ENCODE data around the gene RABGAP1.

RABGAP1 gene

GRCh38 chr9:123120131-123120530, 179.3 kb downstream of the RABGAP1 start:
- TF ChIP-seq GATA1 (IDR thresholded peaks at IDR 0.05; ENCODE audit: low read depth, low read length) (no peak), POLR2A (IDR thresholded peaks at IDR 0.05; ENCODE audit: low read length) (no peak)
- no peak for DNase-seq

- DNase-seq: no peak
- no peak for TF ChIP-seq GATA1 (IDR thresholded peaks at IDR 0.05; ENCODE audit: low read depth, low read length)
- no peak for TF ChIP-seq POLR2A (IDR thresholded peaks at IDR 0.05; ENCODE audit: low read length)
Measured at GRCh38 chr9:123120953-123121352, 180.1 kb downstream of the RABGAP1 start.

GRCh38 chr9:123121457-123121856, 180.6 kb downstream of the RABGAP1 start:
- TF ChIP-seq POLR2A (IDR thresholded peaks at IDR 0.05; ENCODE audit: low read length) (no peak), GATA1 (IDR thresholded peaks at IDR 0.05; ENCODE audit: low read depth, low read length) (no peak)
- no peak for DNase-seq

- no peak for TF ChIP-seq GATA1 (IDR thresholded peaks at IDR 0.05; ENCODE audit: low read depth, low read length)
- no peak for TF ChIP-seq POLR2A (IDR thresholded peaks at IDR 0.05; ENCODE audit: low read length)
- DNase-seq: no peak
Measured at GRCh38 chr9:123127512-123128075, 186.8 kb downstream of the RABGAP1 start.

- no peak for TF ChIP-seq GATA1 (IDR thresholded peaks at IDR 0.05; ENCODE audit: low read depth, low read length)
- no peak for TF ChIP-seq POLR2A (IDR thresholded peaks at IDR 0.05; ENCODE audit: low read length)
- no peak for DNase-seq
Measured at GRCh38 chr9:123128591-123128990, 187.8 kb downstream of the RABGAP1 start.

- no peak for DNase-seq
- TF ChIP-seq POLR2A (IDR thresholded peaks at IDR 0.05; ENCODE audit: low read length) (no peak), GATA1 (IDR thresholded peaks at IDR 0.05; ENCODE audit: low read depth, low read length) (no peak)
Measured at GRCh38 chr9:123129423-123129822, 188.6 kb downstream of the RABGAP1 start.

- DNase-seq: no peak
- TF ChIP-seq POLR2A (IDR thresholded peaks at IDR 0.05; ENCODE audit: low read length) (no peak), GATA1 (IDR thresholded peaks at IDR 0.05; ENCODE audit: low read depth, low read length) (no peak)
Measured at GRCh38 chr9:123131258-123131657, 190.4 kb downstream of the RABGAP1 start.

- DNase-seq: no peak
- TF ChIP-seq GATA1 (IDR thresholded peaks at IDR 0.05; ENCODE audit: low read depth, low read length) (no peak), POLR2A (IDR thresholded peaks at IDR 0.05; ENCODE audit: low read length) (no peak)
Measured at GRCh38 chr9:123131993-123132392, 191.2 kb downstream of the RABGAP1 start.

- TF ChIP-seq GATA1 (IDR thresholded peaks at IDR 0.05; ENCODE audit: low read depth, low read length): no peak
- TF ChIP-seq POLR2A (IDR thresholded peaks at IDR 0.05; ENCODE audit: low read length): no peak
Measured at GRCh38 chr9:123132696-123133095, 191.9 kb downstream of the RABGAP1 start.

GRCh38 chr9:123135430-123135829, 194.6 kb downstream of the RABGAP1 start:
- DNase-seq: no peak
- TF ChIP-seq POLR2A (IDR thresholded peaks at IDR 0.05; ENCODE audit: low read length) (no peak), GATA1 (IDR thresholded peaks at IDR 0.05; ENCODE audit: low read depth, low read length) (no peak)

More at GRCh38 chr9:123132696-123133095, 191.9 kb downstream of the RABGAP1 start:
- no peak for DNase-seq

- no peak for TF ChIP-seq GATA1 (IDR thresholded peaks at IDR 0.05; ENCODE audit: low read depth, low read length)
- no peak for TF ChIP-seq POLR2A (IDR thresholded peaks at IDR 0.05; ENCODE audit: low read length)
- no peak for DNase-seq
Measured at GRCh38 chr9:123138163-123138562, 197.3 kb downstream of the RABGAP1 start.

GRCh38 chr9:123149067-123149466, 208.2 kb downstream of the RABGAP1 start:
- no peak for DNase-seq
- TF ChIP-seq GATA1 (IDR thresholded peaks at IDR 0.05; ENCODE audit: low read depth, low read length) (no peak), POLR2A (IDR thresholded peaks at IDR 0.05; ENCODE audit: low read length) (no peak)

GRCh38 chr9:123150708-123151503, 210.1 kb downstream of the RABGAP1 start:
- TF ChIP-seq POLR2A (IDR thresholded peaks at IDR 0.05; ENCODE audit: low read length) (no peak), GATA1 (IDR thresholded peaks at IDR 0.05; ENCODE audit: low read depth, low read length) (no peak)
- DNase-seq: no peak

Measured in erythroblast (primary cell).